Endothelial cell of umbilical vein (primary cell): ENCODE results near the gene KIF27. TPM values are rescaled to one million over a fixed set of nuclear protein-coding genes. Genes with fewer than 3 reads are reported as not detected.

Experiments used
- BruUV-seq: library from RNA; stranded (reverse); fragments of 400-500 nt; replicated peaks from 2 replicates; lab custom pipeline; 2021; lab: Mats Ljungman, UMichigan
- CTCF ChIA-PET: fragments of 300-600, 350-600 bp; sonication (Branson Sonifier 250); formaldehyde crosslinking; loops from one replicate; lab custom pipeline; 2021; ENCODE audit warnings: antibody characterized with exemption, inconsistent platforms; lab: Charles Lee
- POLR2A ChIA-PET: fragments of 300-600, 350-600 bp; sonication (Branson Sonifier 250); formaldehyde crosslinking; loops from one replicate; lab custom pipeline; 2021; ENCODE audit warnings: antibody characterized with exemption, inconsistent platforms; lab: Charles Lee
- DNase-seq: peaks from one replicate; pipeline ENCODE4 v3.0.0-alpha.2; 2011; ENCODE audit warnings: low read depth, low spot score
- FAIRE-seq: peaks from 2 replicates; lab custom pipeline; 2011; peaks lifted over from hg19 to GRCh38; lab: Jason Lieb, UNC
- H2AFZ ChIP-seq: 2 replicates; pipeline ENCODE4 v1.6.0; 2012; ENCODE audit warnings: low read depth, low read length, control low read depth, inconsistent platforms
- H3K27ac ChIP-seq: 2 replicates; pipeline ENCODE4 v1.5.1; 2011; ENCODE audit warnings: low read depth, mild to moderate bottlenecking, control low read depth, low read length, moderate library complexity; ENCODE audit not compliant: insufficient read depth
- H3K27me3 ChIP-seq, 2 experiments: 2 replicates each; pipeline versions ENCODE4 v1.6.0 to v1.6.1; 2011; ENCODE audit warnings: low read length in 2 of 2, mixed read lengths in 1 of 2; ENCODE audit not compliant: control insufficient read depth in 2 of 2, insufficient read depth in 2 of 2
- H3K36me3 ChIP-seq, 2 experiments: 2 replicates in 1 of 2; 3 replicates in 1 of 2; pipeline ENCODE4 v1.5.1; 2011; ENCODE audit warnings: low read length in 2 of 2, mild to moderate bottlenecking in 1 of 2, moderate library complexity in 1 of 2; ENCODE audit not compliant: control insufficient read depth in 2 of 2, insufficient read depth in 2 of 2; ENCODE audit errors: extremely low read depth in 1 of 2
- H3K4me1 ChIP-seq: 3 replicates; pipeline ENCODE4 v1.5.1; 2011; ENCODE audit warnings: mild to moderate bottlenecking, low read length; ENCODE audit not compliant: control insufficient read depth, insufficient read depth; ENCODE audit errors: extremely low read depth
- H3K4me2 ChIP-seq: 2 replicates; pipeline ENCODE4 v1.6.1; 2011; ENCODE audit warnings: low read length, control low read depth, mixed read lengths; ENCODE audit not compliant: insufficient read depth
- H3K4me3 ChIP-seq, 3 experiments: fragments of 200-600 bp in 1 of 3; sonication (generic), shearing (Covaris generic) in 1 of 3; replicated peaks in 1 of 3; 2 replicates each; pipeline ENCODE4 v1.5.1; 2011 to 2016; ENCODE audit warnings: control low read depth in 3 of 3, low read length in 3 of 3, mild to moderate bottlenecking in 2 of 3, inconsistent platforms in 1 of 3, low read depth in 1 of 3, moderate library complexity in 1 of 3; ENCODE audit not compliant: insufficient read depth in 1 of 3
- H3K79me2 ChIP-seq: 2 replicates; pipeline ENCODE4 v1.6.0; 2012; ENCODE audit warnings: low read length, inconsistent platforms; ENCODE audit not compliant: control insufficient read depth, insufficient read depth
- H3K9ac ChIP-seq: replicated peaks from 2 replicates; pipeline ENCODE3; 2011; ENCODE audit warnings: low read length, control low read depth; ENCODE audit not compliant: insufficient read depth; ENCODE audit errors: extremely low read depth
- H3K9me1 ChIP-seq: replicated peaks from 3 replicates; pipeline ENCODE4 v1.6.0; 2011; ENCODE audit warnings: mild to moderate bottlenecking, low read length; ENCODE audit not compliant: control insufficient read depth, insufficient read depth; ENCODE audit errors: extremely low read depth
- H3K9me3 ChIP-seq: replicated peaks from 2 replicates; pipeline ENCODE4 v1.5.1; 2012; ENCODE audit warnings: low read length, inconsistent platforms; ENCODE audit not compliant: control insufficient read depth, insufficient read depth
- H4K20me1 ChIP-seq: replicated peaks from 2 replicates; pipeline ENCODE3; 2011; ENCODE audit warnings: mild to moderate bottlenecking, low read length; ENCODE audit not compliant: control insufficient read depth, insufficient read depth; ENCODE audit errors: extremely low read depth
- CTCF ChIP-seq, 2 donors: IDR thresholded peaks; 1 replicate in 1 of 2; 2 replicates in 1 of 2; pipeline ENCODE4 v1.5.1; 2011; ENCODE audit warnings: low read length in 2 of 2, mild to moderate bottlenecking in 2 of 2, moderate library complexity in 2 of 2, control low read depth in 1 of 2, inconsistent platforms in 1 of 2, low read depth in 1 of 2; ENCODE audit not compliant: insufficient read depth in 1 of 2; ENCODE audit errors: extremely low read depth in 1 of 2
- JUN ChIP-seq: IDR thresholded peaks from 2 replicates; pipeline ENCODE4 v1.6.1; 2011; ENCODE audit warnings: borderline replicate concordance, low read depth; ENCODE audit not compliant: insufficient read length, insufficient read depth
- MAX ChIP-seq: IDR thresholded peaks from 2 replicates; pipeline ENCODE4 v1.6.1; 2011; ENCODE audit not compliant: insufficient read depth, insufficient read length
- MYC ChIP-seq: IDR thresholded peaks from one replicate; pipeline ENCODE4 v1.6.1; 2011; ENCODE audit warnings: mild to moderate bottlenecking, low read depth, low read length
- POLR2A ChIP-seq: IDR thresholded peaks from 2 replicates; pipeline ENCODE4 v1.6.1; 2012; ENCODE audit warnings: low read depth, mild to moderate bottlenecking, control low read depth, low read length
- POLR2AphosphoS5 ChIP-seq: IDR thresholded peaks from 2 replicates; pipeline ENCODE4 v1.6.1; 2012; ENCODE audit warnings: low read depth, mild to moderate bottlenecking, control low read depth, low read length, moderate library complexity; ENCODE audit not compliant: insufficient read depth
- dilution Hi-C: fragments of 300-500 bp; cut with MboI; formaldehyde crosslinking; loops from one replicate; pipeline ENCODE4 v1.15.0; 2019; ENCODE audit warnings: low sequenced_read_pairs; ENCODE audit not compliant: extremely low pct_ligation_motif_present
- intact Hi-C: fragments of 100-400 bp; cut with micrococcal nuclease; formaldehyde crosslinking; loops from one replicate; pipeline ENCODE4 v1.10.0; 2022
- polyA plus RNA-seq, 4 experiments: library from polyadenylated mRNA; depleted of rRNA in 3 of 4; stranded (reverse) in 3 of 4; unstranded in 1 of 4; fragments of >200 nt; gene quantifications; 2 replicates each; pipeline versions ENCODE4 v1.2.1 to v1.2.3, GENCODE V29; 2011 to 2012; ENCODE audit warnings: missing spikeins in 1 of 4
- total RNA-seq: library from RNA; stranded (reverse); gene quantifications from 2 replicates; pipeline ENCODE4 v1.2.3, GENCODE V29; 2021

Gene KIF27
- total and polyA plus RNA-seq, 2 donors (not counting 3 experiments of a cell fraction or from before 2014, with no cell fraction given) = 0.28 to 3.2 TPM

DNA sequence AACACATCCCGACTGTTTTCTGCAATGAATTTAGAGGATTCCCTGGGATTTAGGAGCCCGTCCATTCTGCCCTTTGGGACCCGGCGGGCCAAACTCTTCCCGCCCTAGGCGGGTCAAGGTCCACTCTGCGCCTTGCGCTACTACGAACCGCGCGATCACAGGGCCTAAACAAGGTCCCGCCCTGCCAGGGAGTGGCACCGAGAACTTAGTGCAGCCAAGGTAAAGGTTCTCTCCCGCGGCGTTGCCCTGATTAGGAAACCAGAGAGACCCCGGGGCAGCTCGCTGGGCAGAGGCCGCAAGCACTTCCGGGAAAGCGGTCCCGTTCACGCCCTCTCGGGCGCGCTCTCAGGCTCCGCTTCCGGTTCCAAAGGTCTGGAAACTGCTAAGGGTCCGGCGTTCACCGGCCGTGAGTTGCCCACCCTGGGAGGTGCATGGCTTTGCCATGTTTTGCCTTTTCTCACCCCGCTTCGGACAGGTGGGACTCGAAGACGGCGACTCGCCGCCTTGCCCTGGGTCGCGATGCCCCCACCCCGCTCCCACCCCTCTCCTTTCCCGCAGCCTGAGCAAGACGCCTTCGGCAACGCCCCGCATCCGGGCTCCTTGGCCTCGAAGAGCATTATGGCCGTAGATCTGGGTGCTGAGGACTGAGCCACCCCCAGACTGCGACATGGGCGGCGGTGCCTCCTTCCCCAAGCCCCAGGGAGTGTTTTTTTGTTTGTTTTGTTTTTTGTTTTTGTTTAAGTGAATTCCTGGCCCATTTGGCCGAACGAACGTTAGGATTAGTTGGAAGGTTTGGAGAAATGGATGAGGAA lies 35.4 kb upstream of the KIF27 start:
- H3K9ac ChIP-seq = peak overlapping the region; percentile 26
- dilution Hi-C loops = no loop called here
- POLR2A ChIA-PET = no interaction called here

More for the DNA sequence above, 35.4 kb upstream of the KIF27 start:
- Histone ChIP-seq H2AFZ (peak overlapping the region; percentile 80), H4K20me1 (no peaks in the 10 kb centered on the region), H3K9me3 (no peaks in the 10 kb centered on the region), H3K4me2 (peak overlapping the region; percentile 70), H3K27me3 (no peaks in the 10 kb centered on the region), H3K27ac (peak overlapping the region; percentile 6), H3K36me3 (no peaks in the 10 kb centered on the region), H3K9me1 (no peaks in the 10 kb centered on the region), H3K79me2 (no peaks in the 10 kb centered on the region), H3K4me1 (peaks cover 12% of the 10 kb centered on the region), H3K4me3 (peak overlapping the region; percentile 20 to 56 (median 42))
- BruUV-seq = TSS peak; percentile 81
- no peak for DNase-seq
- FAIRE-seq = peak; percentile 75
- TF ChIP-seq POLR2AphosphoS5 (peak; percentile 40), CTCF (IDR thresholded peaks at IDR 0.05; ENCODE audit: extremely low read depth in 1 of 2, insufficient read depth in 1 of 2, low read depth in 1 of 2, low read length in 2 of 2) (no peak), POLR2A (peak; percentile 44), JUN (no peak), MAX (no peak), MYC (no peak)
- CTCF ChIA-PET = interaction anchor here (0.7 kb wide), 1 partner anchor 305 kb away, joined by 4 read pairs; no protein-coding TSS in a partner anchor
- intact Hi-C loops = loop anchor here (1.0 to 5.0 kb wide), 2 partner anchors 12 to 34 kb away; partner anchors contain the start of gene KIF27
